ENCODE data around the gene RORC. TPM values are rescaled to one million over a fixed set of nuclear protein-coding genes. Genes with fewer than 3 reads are reported as not detected.

Gene RORC
- polyA plus RNA-seq, 1 of the 3 experiments (the other 2 are of a cell fraction): not detected

- Histone ChIP-seq H3K9me2 (no peaks in the 10 kb centered on the region), H4K20me1 (ENCODE audit: insufficient read depth) (no peaks in the 10 kb centered on the region), H3F3A (replicated peaks; ENCODE audit: insufficient read depth) (no peaks in the 10 kb centered on the region), H3K9ac (no peak overlapping the region), H3K27me3 (ENCODE audit: insufficient read depth) (peaks cover 31% of the 10 kb centered on the region), H3K27ac (ENCODE audit: low read depth in 2 of 2, low read length in 1 of 2) (no peak overlapping the region), H3K9me3 (no peaks in the 10 kb centered on the region), H3K4me2 (no peak overlapping the region), H3K79me2 (ENCODE audit: insufficient read depth) (no peaks in the 10 kb centered on the region), H3K4me1 (ENCODE audit: control insufficient read depth in 1 of 2, insufficient read depth in 2 of 2, low read depth in 1 of 2, low read length in 1 of 2) (peaks cover 0 to 34% of the 10 kb centered on the region in 2 experiments; a peak in 2 of 4 replicates), H3K4me3 (ENCODE audit: low read depth in 2 of 2, low read length in 1 of 2) (no peak overlapping the region), H2AFZ (ENCODE audit: low read depth) (no peak overlapping the region), H3K36me3 (replicated peaks in 1 of 2; ENCODE audit: control insufficient read depth in 1 of 2, insufficient read depth in 2 of 2, low read length in 1 of 2) (no peaks in the 10 kb centered on the region)
- TF ChIP-seq NFIC (IDR thresholded peaks at IDR 0.05; ENCODE audit: borderline replicate concordance) (no peak), JUND (IDR thresholded peaks at IDR 0.05) (no peak), NRF1 (IDR thresholded peaks at IDR 0.05; ENCODE audit: low read depth, low read length) (no peak)
- DNase-seq: no peak
- POLR2A ChIA-PET: no interaction called here
- CTCF ChIA-PET: interaction anchor here (1.7 kb wide), 1 partner anchor 216 kb away, joined by 3 read pairs; no protein-coding TSS in a partner anchor
- 60% methylated on average over 8 of the region's 8 CpGs for WGBS (ENCODE audit: low lambda C conversion rate)
Measured at GRCh38 chr1:151809290-151809984, 22.2 kb downstream of the RORC start.

GRCh38 chr1:151807766-151808165, 23.8 kb downstream of the RORC start:
- no peak overlapping the region for H2AFZ ChIP-seq (ENCODE audit: low read depth)
- H3K36me3 ChIP-seq (replicated peaks in 1 of 2; ENCODE audit: control insufficient read depth in 1 of 2, insufficient read depth in 2 of 2, low read length in 1 of 2): no peaks in the 10 kb centered on the region
- TF ChIP-seq PBX3 (IDR thresholded peaks at IDR 0.05): no peak
- TF ChIP-seq CTCF (IDR thresholded peaks at IDR 0.05): no peak
- TF ChIP-seq NFIC (IDR thresholded peaks at IDR 0.05; ENCODE audit: borderline replicate concordance): no peak
- no peak overlapping the region for H3K4me2 ChIP-seq
- no peaks in the 10 kb centered on the region for H3K9me2 ChIP-seq
- DNase-seq: no peak
- 75% methylated on average over 1 of the region's 1 CpG for WGBS (ENCODE audit: low lambda C conversion rate)
- peaks cover 43% of the 10 kb centered on the region for H3K27me3 ChIP-seq (ENCODE audit: insufficient read depth)
- no peaks in the 10 kb centered on the region for H3F3A ChIP-seq (replicated peaks; ENCODE audit: insufficient read depth)
- peaks cover 0 to 50% of the 10 kb centered on the region in 2 experiments; a peak in 2 of 4 replicates for H3K4me1 ChIP-seq (ENCODE audit: control insufficient read depth in 1 of 2, insufficient read depth in 2 of 2, low read depth in 1 of 2, low read length in 1 of 2)
- H3K27ac ChIP-seq (ENCODE audit: low read depth in 2 of 2, low read length in 1 of 2): no peak overlapping the region
- no peaks in the 10 kb centered on the region for H3K79me2 ChIP-seq (ENCODE audit: insufficient read depth)
- no peak overlapping the region for H3K9ac ChIP-seq
- H4K20me1 ChIP-seq (ENCODE audit: insufficient read depth): no peaks in the 10 kb centered on the region
- POLR2A ChIA-PET: no interaction called here
- no peak overlapping the region for H3K4me3 ChIP-seq (ENCODE audit: low read depth in 2 of 2, low read length in 1 of 2)
- CTCF ChIA-PET: interaction anchor here (0.8 to 2.0 kb wide), 4 partner anchors 9 to 29 kb away, joined by 3 to 8 read pairs (median 4); no protein-coding TSS in a partner anchor
- H3K9me3 ChIP-seq: no peaks in the 10 kb centered on the region

GRCh38 chr1:151807131-151807530, 24.5 kb downstream of the RORC start:
- Histone ChIP-seq H3K9me2 (no peaks in the 10 kb centered on the region), H3K9me3 (no peaks in the 10 kb centered on the region), H3F3A (replicated peaks; ENCODE audit: insufficient read depth) (no peaks in the 10 kb centered on the region), H3K27me3 (ENCODE audit: insufficient read depth) (peaks cover 45% of the 10 kb centered on the region), H3K4me2 (no peak overlapping the region), H3K79me2 (ENCODE audit: insufficient read depth) (no peaks in the 10 kb centered on the region), H4K20me1 (ENCODE audit: insufficient read depth) (no peaks in the 10 kb centered on the region), H3K9ac (no peak overlapping the region), H3K4me1 (ENCODE audit: control insufficient read depth in 1 of 2, insufficient read depth in 2 of 2, low read depth in 1 of 2, low read length in 1 of 2) (peaks cover 0 to 57% of the 10 kb centered on the region in 2 experiments; a peak in 2 of 4 replicates), H3K36me3 (replicated peaks in 1 of 2; ENCODE audit: control insufficient read depth in 1 of 2, insufficient read depth in 2 of 2, low read length in 1 of 2) (no peaks in the 10 kb centered on the region), H2AFZ (ENCODE audit: low read depth) (no peak overlapping the region), H3K4me3 (ENCODE audit: low read depth in 2 of 2, low read length in 1 of 2) (no peak overlapping the region), H3K27ac (ENCODE audit: low read depth in 2 of 2, low read length in 1 of 2) (no peak overlapping the region)
- 58% methylated on average over 4 of the region's 5 CpGs for WGBS (ENCODE audit: low lambda C conversion rate)
- TF ChIP-seq NRF1 (IDR thresholded peaks at IDR 0.05; ENCODE audit: low read depth, low read length): no peak
- no peak for TF ChIP-seq IRF3 (IDR thresholded peaks at IDR 0.05; ENCODE audit: low read depth, low read length)
- TF ChIP-seq REST (IDR thresholded peaks at IDR 0.05; ENCODE audit: low read depth, low read length): no peak
- no peak for TF ChIP-seq FOSL2 (IDR thresholded peaks at IDR 0.05; ENCODE audit: borderline replicate concordance, low read depth)
- no peak for TF ChIP-seq FOXJ3 (CRISPR knock-in tag; IDR thresholded peaks at IDR 0.05)
- peak; percentile 10 for DNase-seq
- POLR2A ChIA-PET: interaction anchor here (1.0 kb wide), 1 partner anchor 14 kb away, joined by 3 read pairs; no protein-coding TSS in a partner anchor
- CTCF ChIA-PET: interaction anchor here (0.8 to 2.0 kb wide), 5 partner anchors 8 to 44 kb away, joined by 3 to 8 read pairs (median 4); partner anchors contain the start of genes MRPL9 and TDRKH

Data from SK-N-SH (cell line).